DND-41 (cell line): Measurements from ENCODE around the gene ZIC4.

Source experiments
- ATAC-seq: fragments of 200-7000 bp; cut with Tn5 transposase; 3 replicates; pipeline ENCODE4 v1.9.1; 2021; ENCODE audit warnings: low read depth; ENCODE audit not compliant: insufficient read depth
- DNase-seq: peaks from one replicate; pipeline ENCODE4 v3.0.0-alpha.2; 2020
- H2AFZ ChIP-seq: 2 replicates; pipeline ENCODE4 v1.6.0; 2012; ENCODE audit warnings: low read depth, low read length
- H3K27ac ChIP-seq: 2 replicates; pipeline ENCODE4 v1.5.1; 2012; ENCODE audit warnings: low read length, inconsistent platforms
- H3K27me3 ChIP-seq: fragments of 200-600 bp; sonication (generic); 2 replicates; pipeline ENCODE4 v1.6.0; 2012; ENCODE audit warnings: low read length, mild to moderate bottlenecking, inconsistent platforms; ENCODE audit not compliant: insufficient read depth, poor library complexity
- H3K36me3 ChIP-seq: 2 replicates; pipeline ENCODE4 v1.5.1; 2012; ENCODE audit warnings: low read length, inconsistent platforms; ENCODE audit not compliant: insufficient read depth
- H3K4me1 ChIP-seq: 2 replicates; pipeline ENCODE4 v1.5.1; 2012; ENCODE audit warnings: mild to moderate bottlenecking, low read length; ENCODE audit not compliant: insufficient read depth
- H3K4me2 ChIP-seq: 2 replicates; pipeline ENCODE4 v1.6.0; 2012; ENCODE audit warnings: mild to moderate bottlenecking, moderate library complexity, low read length, inconsistent platforms; ENCODE audit not compliant: insufficient read depth
- H3K4me3 ChIP-seq, 2 experiments: fragments of 200-600 bp in 1 of 2; shearing (Covaris generic) in 1 of 2; 2 replicates each; pipeline ENCODE4 v1.5.1; 2012 to 2016; ENCODE audit warnings: inconsistent platforms in 2 of 2, low read length in 2 of 2, mild to moderate bottlenecking in 2 of 2, low read depth in 1 of 2, moderate library complexity in 1 of 2
- H3K79me2 ChIP-seq: 2 replicates; pipeline ENCODE4 v1.6.0; 2012; ENCODE audit warnings: low read length, inconsistent platforms; ENCODE audit not compliant: insufficient read depth
- H3K9ac ChIP-seq: 2 replicates; pipeline ENCODE4 v1.6.0; 2012; ENCODE audit warnings: low read depth, mild to moderate bottlenecking, inconsistent platforms, low read length, moderate library complexity
- H3K9me3 ChIP-seq: 2 replicates; pipeline ENCODE4 v1.5.1; 2012; ENCODE audit warnings: low read length, moderate library complexity, mild to moderate bottlenecking, inconsistent platforms; ENCODE audit not compliant: insufficient read depth, severe bottlenecking
- H4K20me1 ChIP-seq: 2 replicates; pipeline ENCODE4 v1.6.0; 2012; ENCODE audit warnings: low read length; ENCODE audit not compliant: insufficient read depth
- EZH2 ChIP-seq: IDR thresholded peaks from 3 replicates; pipeline ENCODE4 v1.6.1; 2012; ENCODE audit warnings: borderline replicate concordance, low read depth, mild to moderate bottlenecking, moderate library complexity, low read length, inconsistent platforms; ENCODE audit not compliant: severe bottlenecking
- TF ChIP-seq, protein P1 (sequence below): IDR thresholded peaks from 2 replicates; pipeline ENCODE4 v1.5.1; 2012; ENCODE audit warnings: borderline replicate concordance, low read length, moderate library complexity, mild to moderate bottlenecking; ENCODE audit not compliant: poor library complexity, severe bottlenecking; ENCODE audit errors: extremely low read depth

ZIC4 gene

DNA sequence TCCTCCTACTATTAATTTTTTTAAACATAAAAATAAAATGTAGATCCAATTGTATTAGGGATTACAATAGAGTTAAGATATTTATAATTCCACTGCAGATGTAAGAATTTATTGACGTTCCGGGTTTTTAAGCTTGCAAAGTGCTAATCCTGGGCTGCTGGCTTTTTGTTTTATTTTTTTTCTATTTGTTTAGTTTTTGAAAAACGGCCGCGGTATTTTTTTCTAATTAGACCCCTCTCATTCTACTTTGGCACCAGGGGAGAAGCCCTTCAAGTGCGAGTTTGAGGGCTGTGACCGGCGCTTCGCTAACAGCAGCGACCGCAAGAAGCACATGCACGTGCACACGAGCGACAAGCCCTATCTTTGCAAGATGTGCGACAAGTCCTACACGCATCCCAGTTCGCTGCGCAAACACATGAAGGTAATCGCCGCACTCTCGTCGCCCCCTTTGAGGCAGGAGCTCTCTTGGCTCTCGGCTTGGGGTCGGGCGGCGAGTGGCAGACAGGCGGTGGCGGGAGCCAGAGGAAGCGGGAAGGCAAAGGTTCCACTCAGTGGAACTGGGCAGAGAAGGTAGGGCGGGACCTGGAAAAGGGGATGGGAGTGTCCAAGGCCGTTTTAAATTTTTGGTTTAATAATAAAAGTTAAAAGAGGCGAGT, 6.0 kb upstream of the ZIC4 start:
- no peak overlapping the region for H3K4me3 ChIP-seq
- H3K9me3 ChIP-seq, result peaks cover 7% of the 10 kb centered on the region
- no peak for ATAC-seq
- H4K20me1 ChIP-seq, result no peaks in the 10 kb centered on the region
- no peaks in the 10 kb centered on the region for H3K79me2 ChIP-seq
- no peaks in the 10 kb centered on the region for H3K36me3 ChIP-seq
- H3K4me2 ChIP-seq, result no peak overlapping the region
- no peak for TF ChIP-seq EZH2
- TF ChIP-seq, protein P1, sequence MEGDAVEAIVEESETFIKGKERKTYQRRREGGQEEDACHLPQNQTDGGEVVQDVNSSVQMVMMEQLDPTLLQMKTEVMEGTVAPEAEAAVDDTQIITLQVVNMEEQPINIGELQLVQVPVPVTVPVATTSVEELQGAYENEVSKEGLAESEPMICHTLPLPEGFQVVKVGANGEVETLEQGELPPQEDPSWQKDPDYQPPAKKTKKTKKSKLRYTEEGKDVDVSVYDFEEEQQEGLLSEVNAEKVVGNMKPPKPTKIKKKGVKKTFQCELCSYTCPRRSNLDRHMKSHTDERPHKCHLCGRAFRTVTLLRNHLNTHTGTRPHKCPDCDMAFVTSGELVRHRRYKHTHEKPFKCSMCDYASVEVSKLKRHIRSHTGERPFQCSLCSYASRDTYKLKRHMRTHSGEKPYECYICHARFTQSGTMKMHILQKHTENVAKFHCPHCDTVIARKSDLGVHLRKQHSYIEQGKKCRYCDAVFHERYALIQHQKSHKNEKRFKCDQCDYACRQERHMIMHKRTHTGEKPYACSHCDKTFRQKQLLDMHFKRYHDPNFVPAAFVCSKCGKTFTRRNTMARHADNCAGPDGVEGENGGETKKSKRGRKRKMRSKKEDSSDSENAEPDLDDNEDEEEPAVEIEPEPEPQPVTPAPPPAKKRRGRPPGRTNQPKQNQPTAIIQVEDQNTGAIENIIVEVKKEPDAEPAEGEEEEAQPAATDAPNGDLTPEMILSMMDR, result no peak
- no peaks in the 10 kb centered on the region for H3K4me1 ChIP-seq
- H3K9ac ChIP-seq, result no peak overlapping the region
- no peak overlapping the region for H2AFZ ChIP-seq
- H3K27ac ChIP-seq, result no peak overlapping the region
- no peaks in the 10 kb centered on the region for H3K27me3 ChIP-seq
- no peak for DNase-seq

DNA sequence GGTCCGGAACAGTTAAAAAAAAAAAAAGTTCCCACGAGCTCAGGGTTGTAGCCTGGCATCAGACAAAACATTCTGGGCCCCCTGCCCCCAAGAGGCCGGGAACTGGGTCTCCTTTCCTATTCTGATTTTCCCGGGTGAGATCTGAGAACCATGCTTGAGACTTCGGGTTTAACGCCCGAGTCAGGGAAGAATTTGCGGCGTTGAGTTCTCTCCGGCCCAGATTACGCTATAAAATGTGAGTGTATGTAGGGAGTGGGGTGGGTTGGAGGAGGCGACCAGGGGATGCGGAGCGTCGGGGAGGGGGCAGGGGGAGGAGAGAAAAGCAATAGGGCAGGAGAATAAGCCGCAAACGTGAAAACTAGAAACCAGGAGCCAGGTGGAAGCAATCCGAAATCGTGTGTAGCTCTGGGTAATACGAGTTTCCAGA, 5.5 kb upstream of the ZIC4 start:
- TF ChIP-seq, protein P1, result no peak
- no peak for TF ChIP-seq EZH2
- Histone ChIP-seq H3K79me2 (no peaks in the 10 kb centered on the region), H3K4me2 (no peak overlapping the region), H3K27ac (no peak overlapping the region), H4K20me1 (no peaks in the 10 kb centered on the region), H3K4me3 (no peak overlapping the region), H3K9me3 (peaks cover 7% of the 10 kb centered on the region), H3K4me1 (no peaks in the 10 kb centered on the region), H3K36me3 (no peaks in the 10 kb centered on the region), H3K9ac (no peak overlapping the region), H2AFZ (no peak overlapping the region), H3K27me3 (no peaks in the 10 kb centered on the region)
- ATAC-seq (no peak), DNase-seq (no peak)

DNA sequence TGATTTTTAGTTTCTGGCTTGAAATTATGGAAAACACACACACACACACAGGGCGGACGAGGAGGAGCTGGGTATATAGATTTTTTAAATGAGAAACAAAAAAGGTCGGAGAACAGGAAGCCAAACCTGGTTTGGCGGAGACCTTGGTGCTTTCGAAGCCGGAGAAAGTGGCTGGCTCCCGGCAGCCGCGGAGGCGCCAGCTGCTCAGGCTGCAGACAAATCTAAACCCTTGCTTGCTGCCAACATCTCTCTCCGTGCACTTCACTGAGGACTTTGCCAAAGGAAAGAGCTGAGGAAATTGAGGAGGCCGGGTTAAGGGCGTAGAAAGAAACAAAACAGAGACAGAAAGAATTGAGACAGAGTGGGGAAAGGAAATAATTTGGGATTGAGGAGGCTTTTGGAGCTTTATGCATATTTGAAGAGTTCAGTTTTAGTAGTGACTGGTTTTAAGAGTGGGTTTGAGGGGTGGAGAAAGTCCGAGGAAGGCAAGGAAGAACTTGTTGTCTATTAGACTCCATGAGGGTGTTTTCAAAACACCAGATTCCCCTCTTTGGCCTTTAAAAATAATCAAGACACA, 5.0 kb upstream of the ZIC4 start:
- no peaks in the 10 kb centered on the region for H3K4me1 ChIP-seq
- H2AFZ ChIP-seq, result no peak overlapping the region
- TF ChIP-seq, protein P1, result no peak
- no peak for TF ChIP-seq EZH2

More for the DNA sequence above, 5.0 kb upstream of the ZIC4 start:
- H3K79me2 ChIP-seq, result no peaks in the 10 kb centered on the region
- no peak overlapping the region for H3K4me2 ChIP-seq
- no peak overlapping the region for H3K4me3 ChIP-seq
- H4K20me1 ChIP-seq, result no peaks in the 10 kb centered on the region
- DNase-seq (no peak), ATAC-seq (no peak)
- peaks cover 10% of the 10 kb centered on the region for H3K9me3 ChIP-seq
- no peak overlapping the region for H3K27ac ChIP-seq
- H3K36me3 ChIP-seq, result no peaks in the 10 kb centered on the region
- H3K9ac ChIP-seq, result no peak overlapping the region
- no peaks in the 10 kb centered on the region for H3K27me3 ChIP-seq
